Esophagus muscularis mucosa (tissue), 4 donors: ENCODE data around the gene GNL1. TPM values are rescaled to one million over a fixed set of nuclear protein-coding genes. Genes with fewer than 3 reads are reported as not detected.
A peak's percentile ranks its signal among the peaks of the same experiment; 100 is the strongest.

ENCODE experiments used
- DNase-seq: peaks from one replicate; pipeline ENCODE4 v3.0.0-alpha.2; 2017; ENCODE audit errors: extremely low spot score
- H3K27ac ChIP-seq, 4 donors: fragments of 200-600 bp; sonication (generic); replicated peaks in 1 of 4; 1 replicate in 3 of 4; 2 replicates in 1 of 4; pipeline ENCODE4 v1.5.1; 2016 to 2019; ENCODE audit warnings: mild to moderate bottlenecking in 1 of 4
- H3K27me3 ChIP-seq, 4 donors: fragments of 200-600 bp; sonication (generic); one replicate each; pipeline versions ENCODE4 v1.5.1 to v1.6.0; 2016 to 2019
- H3K36me3 ChIP-seq, 4 donors: fragments of 200-600 bp; sonication (generic); one replicate each; pipeline ENCODE4 v1.5.1; 2016 to 2019
- H3K4me1 ChIP-seq, 4 donors: fragments of 200-600 bp; sonication (generic); one replicate each; pipeline ENCODE4 v1.5.1; 2016 to 2019
- H3K4me3 ChIP-seq, 4 donors: fragments of 200-600 bp; sonication (generic); 1 replicate in 2 of 4; 2 replicates in 2 of 4; pipeline ENCODE4 v1.5.1; 2016 to 2019; ENCODE audit warnings: mild to moderate bottlenecking in 4 of 4, moderate library complexity in 1 of 4
- H3K9me3 ChIP-seq, 4 donors: fragments of 200-600 bp; sonication (generic); 1 replicate in 3 of 4; 2 replicates in 1 of 4; pipeline ENCODE4 v1.5.1; 2016 to 2019
- CTCF ChIP-seq, 3 experiments: fragments of 200-600 bp in 2 of 3; fragments of 450-650 bp in 1 of 3; sonication (generic) in 2 of 3; IDR thresholded peaks; one replicate each; pipeline ENCODE4 v1.5.1; 2017 to 2019; ENCODE audit warnings: antibody characterized with exemption in 3 of 3, mild to moderate bottlenecking in 2 of 3, moderate library complexity in 1 of 3
- EP300 ChIP-seq: sonication (generic); formaldehyde crosslinking; IDR thresholded peaks from one replicate; pipeline ENCODE4 v1.6.1; 2017; ENCODE audit warnings: antibody characterized with exemption
- POLR2A ChIP-seq: fragments of 450-650 bp; IDR thresholded peaks from one replicate; pipeline ENCODE4 v1.6.1; 2017; ENCODE audit warnings: antibody characterized with exemption, moderate library complexity, mild to moderate bottlenecking, low read depth
- POLR2AphosphoS5 ChIP-seq, 2 donors: sonication (generic); formaldehyde crosslinking; IDR thresholded peaks; one replicate each; pipeline ENCODE4 v1.6.1; 2017; ENCODE audit warnings: antibody characterized with exemption in 2 of 2
- WGBS: methylation state at CpG from one replicate; pipeline ENCODE4 v1.1.5; 2018; 5-methylcytosine and 5-hydroxymethylcytosine counted together
- intact Hi-C: fragments of 100-400 bp; cut with DNase I; formaldehyde crosslinking; loops from one replicate; pipeline ENCODE4 v1.15.1; 2023
- total RNA-seq, 4 donors: library from RNA; depleted of rRNA; stranded (reverse); fragments of >200 nt; gene quantifications; one replicate each; pipeline versions ENCODE4 v1.1.0 to v1.2.1, GENCODE V29; 2016

GNL1 gene
- total RNA-seq, 4 donors from 2014 or later = 30.3 to 53.5 (median 36.1) TPM

DNA sequence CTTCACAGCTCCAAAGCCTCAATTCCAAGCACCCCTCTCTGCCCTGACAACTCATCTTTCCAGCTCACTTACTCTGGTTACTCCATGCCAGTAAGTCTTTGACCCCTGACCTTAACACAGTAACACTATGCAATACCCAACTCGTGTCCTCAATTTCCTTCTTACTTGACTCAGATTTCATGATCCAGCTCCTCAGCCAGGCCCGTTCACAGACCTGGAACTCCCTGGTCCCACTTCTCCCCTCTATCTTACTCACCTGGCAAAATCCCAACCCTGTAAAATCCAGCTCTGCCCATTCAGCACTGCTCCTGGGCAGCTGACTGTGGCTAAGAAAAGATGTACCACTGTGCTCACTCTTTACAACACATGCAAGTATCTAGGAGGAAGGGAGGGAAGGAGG lies 7.9 kb downstream of the GNL1 start:
- no peak for TF ChIP-seq CTCF (IDR thresholded peaks at IDR 0.05)
- TF ChIP-seq POLR2AphosphoS5 (IDR thresholded peaks at IDR 0.05) = no peak
- no peak for TF ChIP-seq EP300
- TF ChIP-seq POLR2A = no peak
- H3K4me3 ChIP-seq = no peak overlapping the region
- no peaks in the 10 kb centered on the region for H3K9me3 ChIP-seq
- DNase-seq = no peak
- H3K27me3 ChIP-seq = no peaks in the 10 kb centered on the region
- no peak overlapping the region for H3K27ac ChIP-seq
- H3K4me1 ChIP-seq = peaks cover 0 to 12% (median 6%) of the 10 kb centered on the region in 4 donors
- intact Hi-C loops = no loop called here
- H3K36me3 ChIP-seq = peaks cover 36 to 84% (median 79%) of the 10 kb centered on the region in 4 donors
- WGBS = 66% methylated on average over 2 of the region's 2 CpGs

- Histone ChIP-seq H3K9me3 (no peaks in the 10 kb centered on the region), H3K36me3 (peaks cover 30 to 75% (median 70%) of the 10 kb centered on the region in 4 donors), H3K4me1 (peaks cover 0 to 12% (median 6%) of the 10 kb centered on the region in 4 donors), H3K27me3 (no peaks in the 10 kb centered on the region), H3K27ac (no peak overlapping the region), H3K4me3 (no peak overlapping the region)
- TF ChIP-seq POLR2AphosphoS5 (IDR thresholded peaks at IDR 0.05) (no peak), EP300 (no peak), POLR2A (no peak), CTCF (IDR thresholded peaks at IDR 0.05) (no peak)
- intact Hi-C loops = no loop called here
- 90% methylated on average over 6 of the region's 6 CpGs for WGBS
- no peak for DNase-seq
These were observed 8.8 kb downstream of the GNL1 start for GRCh38 chr6:30547454-30547853.

GRCh38 chr6:30544666-30545272 lies 11.5 kb downstream of the GNL1 start:
- WGBS = 40% methylated on average over 6 of the region's 6 CpGs
- Histone ChIP-seq H3K27me3 (no peaks in the 10 kb centered on the region), H3K4me1 (peaks cover 8 to 21% (median 11%) of the 10 kb centered on the region in 4 donors), H3K4me3 (no peak overlapping the region), H3K9me3 (no peaks in the 10 kb centered on the region), H3K27ac (peak overlapping the region in 1 of 4 donors; percentile 13), H3K36me3 (peaks cover 17 to 48% (median 43%) of the 10 kb centered on the region in 4 donors)
- intact Hi-C loops = loop anchor here (5.0 kb wide), 1 partner anchor 53 kb away; no protein-coding TSS in a partner anchor
- no peak for TF ChIP-seq POLR2AphosphoS5 (IDR thresholded peaks at IDR 0.05)
- TF ChIP-seq POLR2A = no peak
- TF ChIP-seq EP300 = no peak
- peak; percentile 75 to 84 (median 79) for TF ChIP-seq CTCF (IDR thresholded peaks at IDR 0.05)
- no peak for DNase-seq

GRCh38 chr6:30543821-30544220 lies 12.5 kb downstream of the GNL1 start:
- Histone ChIP-seq H3K9me3 (no peaks in the 10 kb centered on the region), H3K4me3 (no peak overlapping the region), H3K36me3 (peaks cover 17 to 39% (median 34%) of the 10 kb centered on the region in 4 donors), H3K27me3 (no peaks in the 10 kb centered on the region), H3K27ac (no peak overlapping the region), H3K4me1 (peaks cover 8 to 21% (median 11%) of the 10 kb centered on the region in 4 donors)
- no peak for DNase-seq
- TF ChIP-seq EP300 (no peak), POLR2A (no peak), CTCF (IDR thresholded peaks at IDR 0.05) (no peak), POLR2AphosphoS5 (IDR thresholded peaks at IDR 0.05) (no peak)
- WGBS = 82% methylated on average over 3 of the region's 3 CpGs
- intact Hi-C loops = loop anchor here (5.0 kb wide), 1 partner anchor 53 kb away; no protein-coding TSS in a partner anchor
